Erythroblast (primary cell): ENCODE data around the gene HSPB1.

ENCODE experiments used
- GATA1 ChIP-seq: IDR thresholded peaks from 2 replicates; pipeline ENCODE4 v1.6.1; 2011; ENCODE audit warnings: low read depth, mild to moderate bottlenecking, control low read depth, low read length, moderate library complexity
- POLR2A ChIP-seq: IDR thresholded peaks from 2 replicates; pipeline ENCODE4 v1.6.1; 2011; ENCODE audit warnings: mild to moderate bottlenecking, low read length

DNA sequence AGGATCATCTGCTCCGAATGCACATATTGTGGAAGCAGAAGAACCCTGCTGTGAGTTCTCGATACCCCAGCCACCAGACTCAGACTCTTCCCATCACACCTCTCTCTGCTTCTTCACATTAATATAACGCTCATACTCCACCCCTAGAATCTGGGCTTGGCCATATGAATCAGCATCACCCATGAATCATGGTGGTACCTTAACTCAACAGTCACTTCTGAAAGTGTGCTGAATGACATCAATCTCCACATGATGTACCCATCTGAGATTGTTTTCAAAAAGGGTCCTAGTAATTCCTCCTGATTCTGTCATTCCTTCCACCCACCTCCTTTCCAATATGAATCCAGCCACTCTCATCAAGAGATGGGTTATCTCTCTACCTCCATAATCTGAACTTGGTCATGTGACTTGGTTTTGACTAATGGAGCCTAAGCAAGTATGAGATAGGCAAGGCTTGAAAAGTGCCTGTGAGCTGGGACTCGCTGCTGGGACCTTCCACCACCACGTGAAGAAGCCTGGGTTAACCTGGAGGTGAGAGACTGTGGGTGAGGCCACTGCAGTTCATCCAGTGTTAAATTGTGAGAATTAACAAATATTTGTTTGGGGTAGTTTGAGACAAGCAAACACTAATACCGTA lies 40.9 kb downstream of the HSPB1 start:
- TF ChIP-seq POLR2A (no peak), GATA1 (no peak)
